Natural killer cell (primary cell): ENCODE results near the gene DUS2. TPM values are rescaled to one million over a fixed set of nuclear protein-coding genes. Genes with fewer than 3 reads are reported as not detected.

Source experiments
- ATAC-seq, 3 donors: fragments of 150-1000 bp in 2 of 3; fragments of 200-7000 bp in 1 of 3; cut with Tn5 transposase; 1 replicate in 1 of 3; 2 replicates in 2 of 3; pipeline ENCODE4 v1.10.0; 2021; ENCODE audit warnings: mild to moderate bottlenecking in 2 of 3, moderate library complexity in 2 of 3
- DNase-seq, 2 donors: peaks; one replicate each; pipeline versions ENCODE4 v3.0.0 to v3.0.0-alpha.2; 2013 to 2021; ENCODE audit warnings: mixed read lengths in 1 of 2
- H3K27ac ChIP-seq: one replicate; pipeline ENCODE4 v1.5.1; 2013; ENCODE audit warnings: mild to moderate bottlenecking, low read length
- H3K27me3 ChIP-seq: one replicate; pipeline ENCODE4 v1.6.1; 2013; ENCODE audit warnings: low read length; ENCODE audit not compliant: control insufficient read depth, insufficient read depth
- H3K36me3 ChIP-seq: one replicate; pipeline ENCODE4 v1.6.1; 2013; ENCODE audit warnings: low read length; ENCODE audit not compliant: control insufficient read depth, insufficient read depth
- H3K4me1 ChIP-seq: one replicate; pipeline ENCODE4 v1.6.1; 2013; ENCODE audit warnings: low read length; ENCODE audit not compliant: control insufficient read depth, insufficient read depth
- H3K4me3 ChIP-seq: one replicate; pipeline ENCODE4 v1.5.1; 2013; ENCODE audit warnings: low read length
- H3K9me3 ChIP-seq: one replicate; pipeline ENCODE4 v1.6.1; 2013; ENCODE audit warnings: low read length; ENCODE audit not compliant: control insufficient read depth, insufficient read depth
- H3K27ac Mint-ChIP-seq, 2 donors: one replicate each; pipeline ENCODE4 v1.8.0; 2022; ENCODE audit warnings: mild to moderate bottlenecking in 2 of 2, mixed read lengths in 2 of 2, moderate library complexity in 1 of 2
- H3K27me3 Mint-ChIP-seq, 2 donors: one replicate each; pipeline ENCODE4 v1.8.0; 2022; ENCODE audit warnings: low read depth in 2 of 2, mixed read lengths in 2 of 2
- H3K36me3 Mint-ChIP-seq: one replicate; pipeline ENCODE4 v1.8.0; 2022; ENCODE audit warnings: mixed read lengths
- H3K4me1 Mint-ChIP-seq, 2 donors: one replicate each; pipeline ENCODE4 v1.8.0; 2022; ENCODE audit warnings: mixed read lengths in 2 of 2
- H3K4me3 Mint-ChIP-seq: one replicate; pipeline ENCODE4 v1.8.0; 2022; ENCODE audit warnings: mild to moderate bottlenecking, moderate library complexity, mixed read lengths
- H3K9me3 Mint-ChIP-seq, 2 donors: one replicate each; pipeline ENCODE4 v1.8.0; 2022; ENCODE audit warnings: mixed read lengths in 2 of 2
- WGBS: methylation state at CpG from one replicate; pipeline ENCODE4 v1.1.7; 2013; ENCODE audit warnings: missing lambda C conversion rate; ENCODE audit not compliant: insufficient coverage; 5-methylcytosine and 5-hydroxymethylcytosine counted together
- intact Hi-C: fragments of 100-400 bp; cut with micrococcal nuclease; formaldehyde crosslinking; loops from one replicate; pipeline ENCODE4 v1.14.2; 2022
- total RNA-seq, 4 donors: library from RNA; stranded (reverse); fragments of 120-200 nt in 1 of 4; gene quantifications; one replicate each; pipeline versions ENCODE4 v1.2.3 to v1.2.4, GENCODE V29; 2013 to 2022
- TF ChIP-seq, protein P1 (sequence below): fragments of 200-600 bp; IDR thresholded peaks from one replicate; pipeline ENCODE4 v1.8.0; 2022; ENCODE audit warnings: antibody characterized with exemption

The DUS2 gene
- 10 to 100 TPM; 21.6 to 24.2 (median 22.7) TPM for total RNA-seq
- 38.6 TPM for total RNA-seq (2013)

DNA sequence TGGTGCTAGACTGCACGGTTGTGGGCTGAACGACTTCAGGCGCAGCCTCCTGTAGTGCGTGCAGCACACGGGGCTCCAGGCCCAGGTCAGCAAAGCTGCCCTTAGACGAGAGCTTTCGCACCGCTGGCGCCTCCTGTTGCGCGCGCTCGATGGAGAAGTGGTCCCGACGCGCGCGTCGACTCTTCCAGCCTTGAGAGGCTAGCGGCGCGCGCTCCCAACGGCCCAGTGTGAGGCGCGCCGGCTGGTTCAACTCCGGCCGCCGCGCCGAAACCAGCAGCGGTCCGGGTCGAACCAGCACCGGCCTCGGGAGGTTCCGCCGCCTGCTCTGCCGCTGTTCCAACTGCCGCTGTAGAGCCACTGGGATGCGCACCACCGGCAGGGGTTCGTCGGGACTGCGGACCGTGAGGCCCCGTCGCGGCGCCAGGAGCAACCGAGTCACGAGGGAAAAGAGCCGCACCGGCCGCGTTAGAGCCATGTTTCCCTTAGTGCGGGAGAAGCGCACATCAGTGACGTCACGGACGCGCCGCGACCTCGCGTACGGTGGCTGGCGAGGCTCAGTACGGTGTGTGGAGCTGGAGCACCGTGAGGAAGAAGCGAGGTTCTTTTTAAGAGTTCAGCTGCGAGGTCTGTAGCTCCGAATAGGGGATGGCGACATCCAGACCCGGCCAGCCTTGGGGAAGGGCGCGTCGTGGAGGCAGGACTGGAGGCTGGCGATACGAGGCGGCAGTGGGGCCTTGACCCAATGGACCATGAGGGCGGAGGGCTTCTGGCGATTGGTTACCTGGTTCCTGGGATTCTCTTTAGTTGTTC is at the start of gene DUS2, which contains the start of gene DDX28:
TSS of gene DUS2 (plus strand) at position 557 of the 810 bp plus-strand sequence. CDS start 14,740 bp downstream, outside the sequence.
TSS of gene DDX28 (minus strand) at position 505 of the 810 bp plus-strand sequence. CDS start at position 475, 30 bp downstream.
- WGBS: under 1% methylated on average over 84 of the region's 84 CpGs

DNA sequence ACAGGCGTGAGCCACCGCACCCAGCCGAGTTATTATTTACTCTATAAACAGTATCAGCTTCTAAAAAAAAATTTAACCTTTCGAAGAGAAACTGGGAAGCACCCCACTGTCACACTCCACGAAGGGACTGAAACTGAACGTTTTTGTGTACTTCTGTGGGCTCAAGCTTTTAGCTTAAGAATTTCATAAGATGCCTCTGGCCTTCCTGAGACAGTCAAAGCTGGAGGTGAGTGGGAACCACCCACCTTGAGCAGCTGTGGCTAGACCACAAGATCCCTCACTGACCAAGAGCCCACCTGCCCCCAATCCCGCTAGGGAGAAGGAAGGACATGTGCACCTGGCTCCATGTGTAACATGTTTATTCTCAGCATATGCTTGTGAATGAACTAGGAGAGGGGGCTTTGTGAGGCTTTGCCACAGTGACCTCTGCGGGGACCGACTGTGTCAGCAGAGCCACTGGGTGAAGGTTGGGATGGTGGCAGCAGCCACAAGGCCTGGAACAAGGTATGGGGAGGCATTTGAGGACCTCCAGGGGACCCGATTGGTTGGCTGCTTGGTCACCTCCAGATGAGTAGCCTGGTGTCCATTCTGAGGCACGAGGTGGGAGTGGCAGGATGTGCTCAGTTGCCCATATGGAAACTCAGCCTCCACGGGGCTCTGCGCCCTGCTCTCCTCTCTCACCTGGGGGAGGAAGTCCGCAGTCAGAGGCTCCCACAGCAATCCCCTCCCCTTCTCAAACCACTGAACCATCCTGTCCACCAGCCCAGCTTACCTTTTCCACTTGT is 47.6 kb upstream of the DUS2 start:
- no peaks in the 10 kb centered on the region for H3K27me3 ChIP-seq
- WGBS: 57% methylated on average over 14 of the region's 14 CpGs
- DNase-seq (no peak), ATAC-seq (no peak)
- intact Hi-C loops: no loop called here
- Mint-ChIP-seq H3K4me3 (no peak overlapping the region), H3K4me1 (no peaks in the 10 kb centered on the region), H3K36me3 (no peaks in the 10 kb centered on the region), H3K9me3 (no peaks in the 10 kb centered on the region), H3K27me3 (no peaks in the 10 kb centered on the region), H3K27ac (no peak overlapping the region)
- H3K36me3 ChIP-seq: no peaks in the 10 kb centered on the region
- TF ChIP-seq, protein P1, sequence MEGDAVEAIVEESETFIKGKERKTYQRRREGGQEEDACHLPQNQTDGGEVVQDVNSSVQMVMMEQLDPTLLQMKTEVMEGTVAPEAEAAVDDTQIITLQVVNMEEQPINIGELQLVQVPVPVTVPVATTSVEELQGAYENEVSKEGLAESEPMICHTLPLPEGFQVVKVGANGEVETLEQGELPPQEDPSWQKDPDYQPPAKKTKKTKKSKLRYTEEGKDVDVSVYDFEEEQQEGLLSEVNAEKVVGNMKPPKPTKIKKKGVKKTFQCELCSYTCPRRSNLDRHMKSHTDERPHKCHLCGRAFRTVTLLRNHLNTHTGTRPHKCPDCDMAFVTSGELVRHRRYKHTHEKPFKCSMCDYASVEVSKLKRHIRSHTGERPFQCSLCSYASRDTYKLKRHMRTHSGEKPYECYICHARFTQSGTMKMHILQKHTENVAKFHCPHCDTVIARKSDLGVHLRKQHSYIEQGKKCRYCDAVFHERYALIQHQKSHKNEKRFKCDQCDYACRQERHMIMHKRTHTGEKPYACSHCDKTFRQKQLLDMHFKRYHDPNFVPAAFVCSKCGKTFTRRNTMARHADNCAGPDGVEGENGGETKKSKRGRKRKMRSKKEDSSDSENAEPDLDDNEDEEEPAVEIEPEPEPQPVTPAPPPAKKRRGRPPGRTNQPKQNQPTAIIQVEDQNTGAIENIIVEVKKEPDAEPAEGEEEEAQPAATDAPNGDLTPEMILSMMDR: no peak
- no peaks in the 10 kb centered on the region for H3K4me1 ChIP-seq
- no peak overlapping the region for H3K4me3 ChIP-seq
- H3K9me3 ChIP-seq: no peaks in the 10 kb centered on the region
- no peak overlapping the region for H3K27ac ChIP-seq

More for the DNA sequence above, at the start of gene DUS2, which contains the start of gene DDX28:
- peak within 1 kb of the TSS; percentile 70 for H3K27ac ChIP-seq
- peaks cover 12% of the 10 kb centered on the region for H3K36me3 ChIP-seq
- Mint-ChIP-seq H3K4me3 (peak within 1 kb of the TSS; percentile 99), H3K36me3 (peaks cover 7% of the 10 kb centered on the region), H3K27me3 (no peaks in the 10 kb centered on the region), H3K9me3 (no peaks in the 10 kb centered on the region), H3K27ac (peak within 1 kb of the TSS; percentile 91 to 96), H3K4me1 (peaks cover 16 to 31% of the 10 kb centered on the region in 2 donors)
- H3K4me3 ChIP-seq: peak within 1 kb of the TSS; percentile 83
- TF ChIP-seq, protein P1: no peak
- intact Hi-C loops: loop anchor here (1.0 to 5.0 kb wide), 2 partner anchors 30 to 39 kb away; no protein-coding TSS in a partner anchor
- no peaks in the 10 kb centered on the region for H3K27me3 ChIP-seq
- no peaks in the 10 kb centered on the region for H3K9me3 ChIP-seq
- DNase-seq (peak; percentile 97 to 98), ATAC-seq (peak; percentile 90 to 96 (median 93))
- H3K4me1 ChIP-seq: peaks cover 26% of the 10 kb centered on the region

DNA sequence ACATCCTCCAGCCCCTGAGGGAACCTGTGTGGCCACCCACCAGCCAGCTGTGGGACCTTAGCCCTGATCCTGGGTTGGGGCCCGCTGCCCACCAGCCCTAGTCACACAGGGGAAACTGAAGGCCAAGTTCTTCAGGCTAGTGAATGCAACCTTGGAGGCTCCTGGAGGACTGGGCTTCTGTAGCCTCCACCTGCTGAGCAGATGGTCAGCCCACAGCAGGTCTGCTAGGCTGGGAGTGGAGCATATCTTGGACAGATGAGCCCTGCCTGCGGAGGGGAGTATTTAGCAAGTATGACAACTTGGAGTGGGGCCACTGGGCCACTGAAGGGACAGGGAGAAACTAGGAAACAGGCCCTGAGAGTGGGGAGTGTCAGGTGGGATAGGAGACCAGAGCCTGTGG is 46.9 kb upstream of the DUS2 start:
- 98% methylated on average over 2 of the region's 2 CpGs for WGBS
- Histone ChIP-seq H3K4me3 (no peak overlapping the region), H3K9me3 (no peaks in the 10 kb centered on the region), H3K27me3 (no peaks in the 10 kb centered on the region), H3K27ac (no peak overlapping the region), H3K36me3 (no peaks in the 10 kb centered on the region), H3K4me1 (no peaks in the 10 kb centered on the region)
- intact Hi-C loops: no loop called here
- Mint-ChIP-seq H3K9me3 (no peaks in the 10 kb centered on the region), H3K27ac (no peak overlapping the region), H3K4me3 (no peak overlapping the region), H3K4me1 (no peaks in the 10 kb centered on the region), H3K36me3 (no peaks in the 10 kb centered on the region), H3K27me3 (no peaks in the 10 kb centered on the region)
- ATAC-seq (no peak), DNase-seq (no peak)
- TF ChIP-seq, protein P1: no peak
